IMR-90 (cell line): ENCODE data around the gene WSB1. TPM values are rescaled to one million over a fixed set of nuclear protein-coding genes. Genes with fewer than 3 reads are reported as not detected.

Experiments
- ATAC-seq: fragments of 200-7000 bp; cut with Tn5 transposase; 2 replicates; pipeline ENCODE4 v1.9.1; 2020; ENCODE audit warnings: low read depth, mild to moderate bottlenecking, moderate library complexity
- BruUV-seq: library from RNA; stranded (reverse); fragments of 400-500 nt; replicated peaks from 2 replicates; lab custom pipeline; 2021; lab: Mats Ljungman, UMichigan
- CTCF ChIA-PET: fragments of 300-600 bp; formaldehyde crosslinking; extraction: SDS; loops from one replicate; lab custom pipeline; 2021; ENCODE audit warnings: antibody characterized with exemption; lab: Yijun Ruan, JAX
- POLR2A ChIA-PET: fragments of 300-600 bp; sonication (Branson Sonifier 250); formaldehyde crosslinking; loops from one replicate; lab custom pipeline; 2022; ENCODE audit warnings: antibody characterized with exemption; ENCODE audit not compliant: unreplicated experiment; lab: Charles Lee
- DNase-seq: peaks from one replicate; pipeline ENCODE4 v3.0.0; 2013
- H2AFZ ChIP-seq: replicated peaks from 2 replicates; pipeline ENCODE3; 2013; ENCODE audit warnings: low read length, mild to moderate bottlenecking; ENCODE audit not compliant: poor library complexity
- H2AK5ac ChIP-seq: 2 replicates; pipeline ENCODE4 v1.6.1; 2013; ENCODE audit warnings: low read depth, low read length, inconsistent platforms
- H2AK9ac ChIP-seq: replicated peaks from 2 replicates; pipeline ENCODE3; 2013; ENCODE audit warnings: mild to moderate bottlenecking, low read depth, low read length, moderate library complexity; ENCODE audit not compliant: poor library complexity
- H2BK120ac ChIP-seq: 2 replicates; pipeline ENCODE4 v1.6.1; 2013; ENCODE audit warnings: low read depth, low read length, inconsistent platforms
- H2BK15ac ChIP-seq: 3 replicates; pipeline ENCODE4 v1.6.1; 2013; ENCODE audit warnings: low read depth, low read length, inconsistent platforms
- H2BK20ac ChIP-seq: 2 replicates; pipeline ENCODE4 v1.6.1; 2013; ENCODE audit warnings: low read depth, mild to moderate bottlenecking, inconsistent platforms, low read length, moderate library complexity
- H2BK5ac ChIP-seq: 2 replicates; pipeline ENCODE4 v1.6.1; 2013; ENCODE audit warnings: mild to moderate bottlenecking, low read depth, low read length, inconsistent platforms; ENCODE audit not compliant: poor library complexity, severe bottlenecking
- H3K14ac ChIP-seq: replicated peaks from 2 replicates; pipeline ENCODE4 v1.6.1; 2013; ENCODE audit warnings: low read depth, low read length, inconsistent platforms
- H3K18ac ChIP-seq: 2 replicates; pipeline ENCODE4 v1.6.1; 2013; ENCODE audit warnings: low read depth, low read length, control low read depth
- H3K23ac ChIP-seq: 2 replicates; pipeline ENCODE4 v1.6.1; 2013; ENCODE audit warnings: low read depth, low read length, inconsistent platforms
- H3K27ac ChIP-seq: 2 replicates; pipeline ENCODE4 v1.5.1; 2013; ENCODE audit warnings: mild to moderate bottlenecking, control low read depth, low read length; ENCODE audit not compliant: insufficient read depth
- H3K27me3 ChIP-seq: 2 replicates; pipeline ENCODE4 v1.6.1; 2013; ENCODE audit warnings: low read length; ENCODE audit not compliant: control insufficient read depth, insufficient read depth
- H3K36me3 ChIP-seq: 2 replicates; pipeline ENCODE4 v1.6.1; 2013; ENCODE audit warnings: low read length, mixed read lengths; ENCODE audit not compliant: control insufficient read depth, insufficient read depth
- H3K4ac ChIP-seq: 2 replicates; pipeline ENCODE4 v1.6.1; 2013; ENCODE audit warnings: low read depth, low read length, inconsistent platforms
- H3K4me1 ChIP-seq: 2 replicates; pipeline ENCODE4 v1.6.1; 2013; ENCODE audit warnings: low read length, mixed read lengths; ENCODE audit not compliant: control insufficient read depth, insufficient read depth
- H3K4me2 ChIP-seq: 2 replicates; pipeline ENCODE4 v1.6.1; 2013; ENCODE audit warnings: low read depth, mild to moderate bottlenecking, control low read depth, low read length, moderate library complexity
- H3K4me3 ChIP-seq: 2 replicates; pipeline ENCODE4 v1.5.1; 2013; ENCODE audit warnings: low read depth, mild to moderate bottlenecking, control low read depth, low read length, moderate library complexity; ENCODE audit not compliant: insufficient read depth
- H3K56ac ChIP-seq: 2 replicates; pipeline ENCODE4 v1.6.1; 2013; ENCODE audit warnings: low read length, inconsistent platforms; ENCODE audit not compliant: insufficient read depth; ENCODE audit errors: extremely low read depth
- H3K79me1 ChIP-seq, 2 experiments: 2 replicates each; pipeline ENCODE4 v1.6.1; 2013; ENCODE audit warnings: low read length in 2 of 2, inconsistent platforms in 1 of 2, low read depth in 1 of 2
- H3K9ac ChIP-seq: 2 replicates; pipeline ENCODE4 v1.6.1; 2013; ENCODE audit warnings: low read depth, low read length, control low read depth
- H3K9me1 ChIP-seq: 2 replicates; pipeline ENCODE4 v1.6.1; 2013; ENCODE audit warnings: low read length, inconsistent platforms; ENCODE audit not compliant: insufficient read depth
- H3K9me3 ChIP-seq: 2 replicates; pipeline ENCODE4 v1.6.1; 2013; ENCODE audit warnings: low read length; ENCODE audit not compliant: control insufficient read depth, insufficient read depth
- H4K20me1 ChIP-seq: 2 replicates; pipeline ENCODE4 v1.6.1; 2013; ENCODE audit warnings: low read length, inconsistent platforms; ENCODE audit not compliant: insufficient read depth
- H4K5ac ChIP-seq: 2 replicates; pipeline ENCODE4 v1.6.1; 2013; ENCODE audit warnings: mild to moderate bottlenecking, low read depth, low read length, control low read depth
- H4K8ac ChIP-seq, 2 experiments: 2 replicates each; pipeline ENCODE4 v1.6.1; 2013; ENCODE audit warnings: low read depth in 2 of 2, low read length in 2 of 2, control low read depth in 1 of 2, inconsistent platforms in 1 of 2
- H4K91ac ChIP-seq: 2 replicates; pipeline ENCODE4 v1.6.1; 2013; ENCODE audit warnings: low read depth, low read length, inconsistent platforms; ENCODE audit not compliant: insufficient read depth
- CHD1 ChIP-seq: IDR thresholded peaks from 2 replicates; pipeline ENCODE4 v1.6.1; 2012; ENCODE audit warnings: low read depth, low read length, improper control_type of control experiment
- FOS ChIP-seq: fragments of 150-350 bp; IDR thresholded peaks from 2 replicates; pipeline ENCODE4 v1.6.1; 2016; ENCODE audit warnings: low read depth, low read length
- MAFK ChIP-seq: IDR thresholded peaks from 2 replicates; pipeline ENCODE4 v1.6.1; 2012; ENCODE audit warnings: low read depth, low read length, improper control_type of control experiment
- WGBS, 2 experiments: methylation state at CpG; one replicate each; pipeline versions ENCODE4 v1.1.5 to v1.1.7; 2013; ENCODE audit warnings: missing lambda C conversion rate in 2 of 2; ENCODE audit not compliant: insufficient read length in 1 of 2; ENCODE audit errors: extremely low coverage in 2 of 2; 5-methylcytosine and 5-hydroxymethylcytosine counted together
- dilution Hi-C: fragments of 300-500 bp; cut with HindIII; formaldehyde crosslinking; loops from one replicate; pipeline ENCODE4 v1.14.3; 2018; ENCODE audit warnings: low sequenced_read_pairs; ENCODE audit not compliant: unreplicated experiment
- in situ Hi-C: fragments of 300-500 bp; cut with MboI; formaldehyde crosslinking; loops from 3 replicates; pipeline ENCODE4 v1.14.3; 2019; ENCODE audit warnings: low sequenced_read_pairs, inconsistent platforms, mixed read lengths
- intact Hi-C: fragments of 100-400 bp; cut with micrococcal nuclease; formaldehyde crosslinking; loops from 2 replicates; pipeline ENCODE4 v1.10.0; 2022
- polyA plus RNA-seq, 3 experiments: library from polyadenylated mRNA; depleted of rRNA; stranded (reverse); fragments of >200 nt; gene quantifications; 2 replicates each; pipeline ENCODE4 v1.2.3, GENCODE V29; 2012; ENCODE audit warnings: low replicate concordance in 1 of 3
- total RNA-seq: library from RNA; depleted of rRNA; stranded (reverse); fragments of >200 nt; gene quantifications from 2 replicates; pipeline ENCODE4 v1.2.3, GENCODE V29; 2012

The WSB1 gene
- total and polyA plus RNA-seq, 2 of the 4 experiments (the other 2 are of a cell fraction), result 140 to 266 TPM

DNA sequence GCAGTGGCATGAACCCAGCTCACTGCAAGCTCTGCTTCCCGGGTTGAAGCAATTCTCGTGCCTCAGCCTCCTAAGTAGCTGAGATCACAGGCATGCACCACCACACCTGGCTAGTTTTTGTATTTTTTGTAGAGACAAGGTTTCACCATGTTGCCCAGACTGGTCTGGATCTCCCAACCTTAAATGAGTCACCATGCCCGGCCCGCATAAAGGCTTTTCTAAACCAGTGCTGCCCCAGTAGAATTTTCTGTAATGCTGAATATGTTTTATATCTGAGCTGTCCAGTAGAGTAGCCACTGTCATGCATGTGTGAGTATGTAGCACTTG, 36.9 kb upstream of the WSB1 start:
- TF ChIP-seq MAFK (no peak), CHD1 (no peak), FOS (no peak)
- H3K27me3 ChIP-seq, result peaks cover 2% of the 10 kb centered on the region; the same call in 1 of the 2 replicates
- no peaks in the 10 kb centered on the region for H3K9me3 ChIP-seq
- no peak overlapping the region; the same call in 1 of the 2 replicates for H4K5ac ChIP-seq
- peak overlapping the region; percentile 59; the same call in 1 of the 2 replicates for H3K18ac ChIP-seq
- H2BK120ac ChIP-seq, result no peak overlapping the region
- no peak overlapping the region; the same call in 1 of the 2 replicates for H4K91ac ChIP-seq
- no peak overlapping the region for H3K4ac ChIP-seq
- 0 out of 2 replicates have a peak, but pooled peaks have one; percentile 16 for ATAC-seq
- H3K27ac ChIP-seq, result peak overlapping the region; percentile 82; the same call in 1 of the 2 replicates
- peaks cover 6% of the 10 kb centered on the region; the same call in 1 of the 2 replicates for H3K4me1 ChIP-seq
- no peaks in the 10 kb centered on the region for H4K20me1 ChIP-seq
- dilution Hi-C loops (no loop called here), in situ Hi-C loops (no loop called here), intact Hi-C loops (no loop called here)
- POLR2A ChIA-PET, result no interaction called here
- no TSS peak for BruUV-seq
- H3K23ac ChIP-seq, result no peak overlapping the region
- H2AK5ac ChIP-seq, result no peak overlapping the region
- no peak overlapping the region for H2BK5ac ChIP-seq
- H3K9ac ChIP-seq, result no peak overlapping the region
- H3K14ac ChIP-seq, result no peak overlapping the region
- CTCF ChIA-PET, result no interaction called here
- no CpG with 5 or more reads among the region's 4 CpGs for WGBS, 2 experiments
- peak overlapping the region in 1 of 2 experiments; percentile 34; a peak in 1 of 4 replicates for H4K8ac ChIP-seq
- no peak for DNase-seq
- no peak overlapping the region for H2AFZ ChIP-seq
- no peak overlapping the region for H2AK9ac ChIP-seq
- no peaks in the 10 kb centered on the region for H3K36me3 ChIP-seq
- no peak overlapping the region for H3K56ac ChIP-seq
- H3K4me2 ChIP-seq, result no peak overlapping the region
- H2BK15ac ChIP-seq, result no peak overlapping the region
- H3K4me3 ChIP-seq, result no peak overlapping the region
- H2BK20ac ChIP-seq, result no peak overlapping the region
- no peaks in the 10 kb centered on the region for H3K79me1 ChIP-seq
- no peaks in the 10 kb centered on the region for H3K9me1 ChIP-seq
